GM18526 (cell line): Measurements from ENCODE around the gene RMRP.

ENCODE experiments used
- POLR2A ChIP-seq: IDR thresholded peaks from 3 replicates; pipeline ENCODE4 v1.6.1; 2011; ENCODE audit not compliant: insufficient read length; ENCODE audit errors: extremely low read depth

The RMRP gene

GRCh38 chr9:35690294-35690613 lies 32.4 kb upstream of the RMRP start:
- TF ChIP-seq POLR2A: no peak

- no peak for TF ChIP-seq POLR2A
Observed at GRCh38 chr9:35689542-35690293, 31.9 kb upstream of the RMRP start, which contains the start of gene TPM2. TSS of gene TPM2 (minus strand) at chr9:35689925. CDS start at chr9:35689817, 108 bp downstream.

DNA sequence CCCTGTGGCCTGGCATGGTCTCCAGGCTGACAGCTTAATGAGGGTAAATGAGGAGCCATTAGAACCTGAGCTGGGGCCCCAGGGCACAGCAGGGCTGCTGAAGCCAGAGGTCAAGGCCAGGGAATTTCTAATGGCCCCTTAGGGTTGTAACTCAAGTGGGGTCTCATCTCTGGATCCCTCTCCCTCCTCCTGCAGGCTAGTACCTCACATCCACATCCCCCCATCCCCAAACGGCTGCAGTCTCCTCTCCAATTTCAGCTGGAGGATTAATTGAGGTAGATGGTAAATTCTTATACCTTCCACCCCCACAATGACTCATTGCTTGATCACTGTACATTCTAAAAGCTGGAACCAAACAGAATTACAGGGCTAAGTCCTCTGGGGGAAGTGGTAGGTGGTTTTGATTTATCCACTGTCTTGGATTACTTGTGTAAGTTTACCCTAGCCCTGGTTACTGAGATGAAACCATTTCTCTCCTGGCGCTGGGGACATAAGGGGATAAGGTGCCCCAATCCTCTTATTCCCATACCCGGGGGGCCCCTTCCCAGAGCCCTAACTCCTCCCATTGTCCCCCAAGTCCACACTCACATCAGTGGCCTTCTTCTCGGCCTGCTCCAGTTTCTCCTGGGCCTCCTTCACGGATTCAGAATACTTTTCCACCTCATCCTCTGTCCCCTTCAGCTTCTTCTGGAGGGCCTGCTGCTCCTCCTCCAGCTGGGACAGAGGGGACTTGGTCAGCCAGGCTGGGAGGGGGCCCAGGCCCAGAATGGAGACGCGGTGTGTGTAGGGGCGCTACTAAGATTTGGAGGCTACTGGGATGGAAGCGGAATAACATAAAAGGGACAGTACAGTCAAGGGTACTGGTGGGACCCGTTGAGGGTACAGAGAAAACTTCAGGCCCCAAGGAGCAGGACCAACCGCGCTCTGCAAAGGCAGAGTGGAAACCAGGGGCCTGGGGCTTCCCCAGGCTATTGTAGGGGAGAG lies 31.0 kb upstream of the RMRP start:
- TF ChIP-seq POLR2A: no peak

DNA sequence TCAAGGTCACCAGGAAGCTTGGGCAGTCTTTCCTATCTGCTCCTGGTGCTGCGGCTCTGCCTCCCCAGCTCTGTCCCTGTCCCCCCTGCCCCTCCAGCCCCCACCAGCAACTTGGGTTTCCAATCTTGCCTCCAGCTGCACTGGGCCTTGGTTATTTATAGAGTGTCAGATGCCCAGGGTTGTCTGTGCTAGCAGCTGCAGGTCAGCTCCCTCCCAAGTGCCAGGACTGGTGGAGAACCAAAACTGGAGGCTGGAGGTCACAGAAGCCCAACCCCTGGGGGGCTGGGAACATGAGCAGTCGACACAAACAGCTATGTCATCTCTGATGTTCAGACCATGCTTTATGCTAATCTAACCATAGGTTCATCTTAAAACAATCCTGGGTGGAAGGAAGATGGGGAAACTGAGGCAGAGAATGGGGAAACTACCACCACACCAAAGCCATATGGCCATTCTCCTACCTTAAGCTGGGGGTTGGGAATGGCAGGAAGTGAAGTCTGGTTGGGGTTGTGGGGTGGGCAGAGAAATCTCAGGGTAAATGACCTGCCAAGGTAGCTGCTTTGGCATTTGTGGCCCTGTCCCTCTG lies 30.2 kb upstream of the RMRP start:
- TF ChIP-seq POLR2A: no peak

DNA sequence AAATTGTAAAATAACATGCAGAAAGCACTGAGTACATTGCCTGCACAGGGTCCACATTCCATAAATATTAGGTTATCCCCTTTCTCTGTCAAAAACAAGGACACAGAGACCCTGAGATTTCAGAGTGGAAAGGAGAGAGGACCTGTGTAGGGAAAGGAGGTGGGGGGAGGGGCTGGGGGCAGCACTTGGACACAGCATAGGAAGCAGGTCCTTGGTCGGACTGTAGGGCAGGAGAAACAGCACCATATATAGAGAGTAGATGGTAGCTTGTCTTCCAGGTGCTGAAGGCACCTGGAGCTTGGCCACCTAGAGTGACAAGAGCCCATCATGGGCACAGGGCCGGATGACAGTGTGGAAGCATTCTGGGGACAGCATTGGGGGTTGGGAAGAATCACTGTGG lies 29.5 kb upstream of the RMRP start:
- no peak for TF ChIP-seq POLR2A

DNA sequence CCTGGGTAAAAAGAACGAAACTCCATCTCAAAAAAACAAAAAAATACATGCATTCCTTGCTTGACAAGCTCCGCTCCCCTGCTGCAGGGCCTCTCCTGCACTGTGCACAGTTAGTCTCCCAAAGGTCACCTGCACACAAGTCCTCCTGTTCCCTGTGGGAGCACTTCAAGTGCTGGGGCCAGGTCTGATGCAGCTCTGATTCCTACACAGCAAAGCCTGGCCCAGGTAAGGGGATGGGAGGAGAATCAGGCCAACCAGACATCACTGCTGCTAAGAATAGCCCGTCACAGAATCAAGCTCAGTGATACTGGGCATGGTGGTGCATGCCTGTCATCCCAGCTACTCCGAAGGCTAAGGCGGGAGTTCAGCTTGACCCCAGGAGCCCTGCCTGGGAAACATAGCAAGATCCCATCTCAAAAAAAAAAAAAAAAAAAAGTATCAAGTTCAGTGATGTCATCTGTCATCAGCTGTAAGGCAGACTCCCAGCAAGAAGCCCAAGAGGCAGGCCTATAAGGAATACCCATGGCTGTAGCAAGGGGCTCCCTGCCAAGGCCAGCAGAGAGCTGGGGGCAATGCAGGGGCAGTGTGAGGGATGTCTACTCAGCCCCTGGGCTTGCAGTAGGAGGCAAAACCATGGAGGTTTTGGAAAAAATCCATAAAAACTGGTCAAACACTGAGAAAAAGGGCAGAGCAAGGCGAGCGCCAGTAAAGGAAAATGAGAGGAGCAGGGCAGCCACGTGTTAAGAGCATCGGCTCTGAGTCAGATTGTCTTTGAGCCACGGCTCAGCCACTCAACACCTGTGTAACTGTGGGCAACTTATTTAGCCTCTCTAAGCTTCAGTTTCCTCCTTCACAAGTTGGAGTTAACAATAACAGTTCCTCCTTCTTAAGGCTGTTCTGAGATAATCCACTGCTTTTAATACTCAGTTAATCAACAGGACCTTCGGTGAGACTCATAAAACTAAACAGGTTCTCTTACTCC lies 28.7 kb upstream of the RMRP start:
- no peak for TF ChIP-seq POLR2A

GRCh38 chr9:35685506-35685905 lies 27.7 kb upstream of the RMRP start:
- TF ChIP-seq POLR2A: no peak

GRCh38 chr9:35684921-35685320 lies 27.1 kb upstream of the RMRP start:
- TF ChIP-seq POLR2A: no peak

GRCh38 chr9:35683323-35683722 lies 25.5 kb upstream of the RMRP start:
- no peak for TF ChIP-seq POLR2A

GRCh38 chr9:35682520-35683315 lies 24.9 kb upstream of the RMRP start:
- TF ChIP-seq POLR2A: no peak

DNA sequence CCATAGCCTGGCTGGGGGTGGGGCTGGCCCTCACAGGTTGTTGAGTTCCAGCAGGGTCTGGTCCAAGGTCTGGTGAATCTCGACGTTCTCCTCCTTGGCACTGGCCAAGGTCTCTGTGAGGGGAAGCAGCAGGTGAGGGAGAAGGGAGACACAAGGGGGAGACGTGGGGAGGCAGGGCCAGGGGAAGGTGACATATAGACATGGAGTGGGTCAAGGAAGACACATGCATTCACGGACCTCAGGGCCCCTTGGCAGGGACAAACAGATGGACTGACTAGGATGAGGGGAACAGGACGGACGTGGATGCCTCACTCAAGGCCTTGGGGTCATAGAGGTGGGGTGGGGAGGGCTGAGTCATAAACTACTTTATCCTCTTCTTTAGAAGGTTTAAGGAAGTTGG lies 24.2 kb upstream of the RMRP start:
- no peak for TF ChIP-seq POLR2A

DNA sequence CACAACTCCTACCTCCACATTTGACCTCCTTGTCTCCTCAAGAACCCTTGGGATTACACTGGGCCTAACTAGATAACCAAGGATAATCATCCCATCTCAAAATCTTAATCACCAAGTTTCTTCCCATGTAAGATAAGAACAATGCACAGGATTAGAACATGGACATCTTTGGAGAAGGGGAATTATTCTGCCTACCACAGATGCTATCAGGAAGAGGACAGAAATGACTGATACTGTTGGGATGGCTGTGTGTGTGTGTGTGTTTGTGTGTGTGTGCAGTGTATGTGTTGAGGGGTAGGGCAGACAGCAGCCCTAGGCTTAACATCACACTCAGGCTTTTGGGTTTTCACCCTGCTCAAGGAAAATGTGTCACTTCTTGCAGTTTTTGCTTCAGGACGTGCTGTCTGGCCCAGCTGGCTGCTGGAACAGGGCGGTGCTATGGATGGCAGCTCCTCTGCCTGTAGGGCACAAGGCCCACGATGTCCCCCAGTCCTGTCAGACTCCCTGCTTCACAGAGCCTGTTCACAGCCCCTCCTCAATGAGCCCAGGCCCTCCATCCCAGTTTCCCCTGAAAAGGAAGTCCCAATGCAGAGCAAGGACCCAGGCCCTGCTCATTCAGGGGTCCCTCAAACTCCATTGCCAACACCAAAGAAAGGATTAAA lies 23.7 kb upstream of the RMRP start:
- no peak for TF ChIP-seq POLR2A

GRCh38 chr9:35680331-35681105 lies 22.7 kb upstream of the RMRP start:
- TF ChIP-seq POLR2A: no peak
